Adrenal gland (tissue), 5 donors: ENCODE measurements around the gene TBPL2.

ENCODE experiments used
- CTCF ChIP-seq, 6 experiments: fragments of 450-650 bp in 4 of 6; fragments of 200-600 bp in 2 of 6; sonication (generic) in 1 of 6; IDR thresholded peaks; 1 replicate in 5 of 6; 2 replicates in 1 of 6; pipeline versions ENCODE4 v1.5.1 to v1.8.0; 2016 to 2021; ENCODE audit warnings: antibody characterized with exemption in 6 of 6, mild to moderate bottlenecking in 2 of 6, moderate library complexity in 1 of 6
- POLR2A ChIP-seq, 2 donors: fragments of 450-650 bp; IDR thresholded peaks; one replicate each; pipeline ENCODE4 v1.6.1; 2017; ENCODE audit warnings: antibody characterized with exemption in 2 of 2, mild to moderate bottlenecking in 2 of 2, moderate library complexity in 1 of 2
- donor health status: DM: no; HTN: no; CAD: no.

DNA sequence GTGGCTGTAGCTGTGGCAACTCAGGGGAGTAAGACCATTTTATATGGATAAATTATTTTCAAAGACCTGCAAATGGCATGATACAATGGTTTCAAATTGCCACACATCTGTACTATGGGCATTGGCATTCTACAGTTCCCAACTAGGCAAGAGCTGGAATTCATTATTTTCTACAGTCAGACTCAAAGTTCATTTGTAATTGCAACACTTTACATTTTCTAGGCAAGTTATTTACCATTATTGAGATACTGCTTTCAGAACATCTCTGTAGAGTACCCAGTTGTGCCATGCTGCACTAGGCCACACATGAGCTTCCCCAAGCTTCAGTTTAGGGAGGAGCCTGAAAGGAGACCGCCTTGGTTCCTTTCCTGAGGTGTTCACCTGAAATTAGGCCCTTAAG is 20.8 kb downstream of the TBPL2 start:
- no peak for TF ChIP-seq CTCF (IDR thresholded peaks at IDR 0.05)
- no peak for TF ChIP-seq POLR2A (IDR thresholded peaks at IDR 0.05)
